GM18909 (cell line): Measurements from ENCODE around the gene CPNE5.

Source experiments
- ATAC-seq: cut with Tn5 transposase; IDR thresholded peaks from one replicate; pipeline ENCODE4 v1.9.1; 2021; ENCODE audit warnings: mild to moderate bottlenecking; ENCODE audit not compliant: unreplicated experiment, poor library complexity

CPNE5 gene

DNA sequence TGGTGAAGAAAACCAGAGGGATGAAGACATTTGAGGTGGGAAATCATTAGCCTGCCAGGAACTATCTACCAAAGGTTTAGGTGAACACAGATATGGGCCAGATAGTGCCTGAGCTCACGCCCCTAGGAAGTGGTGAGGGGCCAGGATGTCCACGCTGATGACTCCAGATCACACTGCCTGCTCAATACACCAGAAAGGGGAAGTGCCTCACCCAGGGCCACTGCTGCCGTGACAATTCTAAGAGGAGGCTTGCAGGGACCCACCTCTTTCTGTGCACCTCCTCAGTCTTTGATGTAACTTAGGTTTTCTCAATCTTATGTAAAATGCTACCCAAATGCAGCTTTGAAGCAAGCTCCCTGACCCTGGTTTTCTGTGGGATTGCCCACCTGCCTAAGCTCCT lies 147.0 kb downstream of the CPNE5 start:
- peak; percentile 76 for ATAC-seq

DNA sequence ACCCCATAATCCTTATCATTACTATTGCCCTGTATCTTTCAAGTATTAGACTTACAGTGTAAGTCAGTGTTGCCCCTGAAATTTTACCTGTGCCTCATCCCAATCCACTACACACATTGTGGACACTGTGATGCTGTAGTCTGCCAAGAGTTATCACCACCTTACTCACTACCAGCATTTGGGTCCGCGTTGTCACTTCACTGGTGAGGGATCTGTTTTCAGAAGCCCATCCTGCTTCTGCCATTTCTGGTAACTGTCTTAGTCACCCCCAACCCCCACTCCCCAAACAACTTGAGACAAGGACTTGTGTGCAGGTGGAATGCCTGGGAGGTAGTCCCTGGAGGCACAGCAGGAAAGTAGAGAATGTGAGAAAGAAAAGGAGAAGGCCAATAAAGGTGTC lies 147.6 kb downstream of the CPNE5 start:
- ATAC-seq, result no peak

DNA sequence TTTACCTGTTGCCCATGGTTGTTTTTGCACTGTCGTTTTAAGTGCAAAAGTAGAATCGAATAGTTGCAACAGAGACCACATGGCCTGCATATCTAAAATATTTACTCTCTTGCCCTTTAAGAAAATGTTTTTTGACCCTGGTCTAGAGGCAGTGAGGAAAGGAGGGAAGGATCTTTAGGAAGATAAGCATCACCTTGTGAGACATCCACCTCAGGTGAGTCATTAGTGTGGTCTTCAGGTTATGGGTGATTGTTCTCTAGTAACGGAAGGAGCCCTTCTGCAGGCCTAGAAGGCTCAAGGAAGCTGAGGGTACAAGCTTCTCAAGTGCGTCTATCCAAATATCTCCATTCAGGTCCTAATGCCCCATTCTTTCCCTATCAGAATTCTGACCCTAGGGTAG lies 148.2 kb downstream of the CPNE5 start:
- no peak for ATAC-seq
